Measurements from ENCODE around the gene COMMD1.

GRCh38 chr2:62032096-62032495 lies 126.6 kb downstream of the COMMD1 start:
- TF ChIP-seq CTCF (IDR thresholded peaks at IDR 0.05; ENCODE audit: insufficient read depth, low read length, poor library complexity, severe bottlenecking) = no peak
- TF ChIP-seq EZH2phosphoT487 (conservative IDR thresholded peaks at IDR 0.05; ENCODE audit: low read length) = no peak

Data from SU-DHL-6 (cell line).